Endothelial cell of umbilical vein (primary cell): ENCODE measurements around the gene LDHAL6B. TPM values are rescaled to one million over a fixed set of nuclear protein-coding genes. Genes with fewer than 3 reads are reported as not detected.

Source experiments
- BruUV-seq: library from RNA; stranded (reverse); fragments of 400-500 nt; replicated peaks from 2 replicates; lab custom pipeline; 2021; lab: Mats Ljungman, UMichigan
- CTCF ChIA-PET: fragments of 300-600, 350-600 bp; sonication (Branson Sonifier 250); formaldehyde crosslinking; loops from one replicate; lab custom pipeline; 2021; ENCODE audit warnings: antibody characterized with exemption, inconsistent platforms; lab: Charles Lee
- POLR2A ChIA-PET: fragments of 300-600, 350-600 bp; sonication (Branson Sonifier 250); formaldehyde crosslinking; loops from one replicate; lab custom pipeline; 2021; ENCODE audit warnings: antibody characterized with exemption, inconsistent platforms; lab: Charles Lee
- DNase-seq: peaks from one replicate; pipeline ENCODE4 v3.0.0-alpha.2; 2011; ENCODE audit warnings: low read depth, low spot score
- FAIRE-seq: peaks from 2 replicates; lab custom pipeline; 2011; peaks lifted over from hg19 to GRCh38; lab: Jason Lieb, UNC
- H2AFZ ChIP-seq: 2 replicates; pipeline ENCODE4 v1.6.0; 2012; ENCODE audit warnings: low read depth, low read length, control low read depth, inconsistent platforms
- H3K27ac ChIP-seq: 2 replicates; pipeline ENCODE4 v1.5.1; 2011; ENCODE audit warnings: low read depth, mild to moderate bottlenecking, control low read depth, low read length, moderate library complexity; ENCODE audit not compliant: insufficient read depth
- H3K27me3 ChIP-seq, 2 experiments: 2 replicates each; pipeline versions ENCODE4 v1.6.0 to v1.6.1; 2011; ENCODE audit warnings: low read length in 2 of 2, mixed read lengths in 1 of 2; ENCODE audit not compliant: control insufficient read depth in 2 of 2, insufficient read depth in 2 of 2
- H3K36me3 ChIP-seq, 2 experiments: 2 replicates in 1 of 2; 3 replicates in 1 of 2; pipeline ENCODE4 v1.5.1; 2011; ENCODE audit warnings: low read length in 2 of 2, mild to moderate bottlenecking in 1 of 2, moderate library complexity in 1 of 2; ENCODE audit not compliant: control insufficient read depth in 2 of 2, insufficient read depth in 2 of 2; ENCODE audit errors: extremely low read depth in 1 of 2
- H3K4me1 ChIP-seq: 3 replicates; pipeline ENCODE4 v1.5.1; 2011; ENCODE audit warnings: mild to moderate bottlenecking, low read length; ENCODE audit not compliant: control insufficient read depth, insufficient read depth; ENCODE audit errors: extremely low read depth
- H3K4me2 ChIP-seq: 2 replicates; pipeline ENCODE4 v1.6.1; 2011; ENCODE audit warnings: low read length, control low read depth, mixed read lengths; ENCODE audit not compliant: insufficient read depth
- H3K4me3 ChIP-seq, 3 experiments: fragments of 200-600 bp in 1 of 3; sonication (generic), shearing (Covaris generic) in 1 of 3; replicated peaks in 1 of 3; 2 replicates each; pipeline ENCODE4 v1.5.1; 2011 to 2016; ENCODE audit warnings: control low read depth in 3 of 3, low read length in 3 of 3, mild to moderate bottlenecking in 2 of 3, inconsistent platforms in 1 of 3, low read depth in 1 of 3, moderate library complexity in 1 of 3; ENCODE audit not compliant: insufficient read depth in 1 of 3
- H3K79me2 ChIP-seq: 2 replicates; pipeline ENCODE4 v1.6.0; 2012; ENCODE audit warnings: low read length, inconsistent platforms; ENCODE audit not compliant: control insufficient read depth, insufficient read depth
- H3K9ac ChIP-seq: replicated peaks from 2 replicates; pipeline ENCODE3; 2011; ENCODE audit warnings: low read length, control low read depth; ENCODE audit not compliant: insufficient read depth; ENCODE audit errors: extremely low read depth
- H3K9me1 ChIP-seq: replicated peaks from 3 replicates; pipeline ENCODE4 v1.6.0; 2011; ENCODE audit warnings: mild to moderate bottlenecking, low read length; ENCODE audit not compliant: control insufficient read depth, insufficient read depth; ENCODE audit errors: extremely low read depth
- H3K9me3 ChIP-seq: replicated peaks from 2 replicates; pipeline ENCODE4 v1.5.1; 2012; ENCODE audit warnings: low read length, inconsistent platforms; ENCODE audit not compliant: control insufficient read depth, insufficient read depth
- H4K20me1 ChIP-seq: replicated peaks from 2 replicates; pipeline ENCODE3; 2011; ENCODE audit warnings: mild to moderate bottlenecking, low read length; ENCODE audit not compliant: control insufficient read depth, insufficient read depth; ENCODE audit errors: extremely low read depth
- EZH2 ChIP-seq: IDR thresholded peaks from 2 replicates; pipeline ENCODE4 v1.6.1; 2012; ENCODE audit warnings: borderline replicate concordance, low read depth, mild to moderate bottlenecking, moderate library complexity, low read length, inconsistent platforms; ENCODE audit not compliant: severe bottlenecking
- FOS ChIP-seq: IDR thresholded peaks from 2 replicates; pipeline ENCODE4 v1.6.1; 2011; ENCODE audit warnings: mild to moderate bottlenecking, low read length, moderate library complexity, borderline replicate concordance; ENCODE audit not compliant: insufficient read depth
- GATA2 ChIP-seq: IDR thresholded peaks from 2 replicates; pipeline ENCODE4 v1.7.0; 2011; ENCODE audit warnings: low read depth, mild to moderate bottlenecking, moderate library complexity, mixed read lengths, low read length; ENCODE audit not compliant: insufficient read length, insufficient read depth
- JUN ChIP-seq: IDR thresholded peaks from 2 replicates; pipeline ENCODE4 v1.6.1; 2011; ENCODE audit warnings: borderline replicate concordance, low read depth; ENCODE audit not compliant: insufficient read length, insufficient read depth
- MYC ChIP-seq: IDR thresholded peaks from one replicate; pipeline ENCODE4 v1.6.1; 2011; ENCODE audit warnings: mild to moderate bottlenecking, low read depth, low read length
- POLR2A ChIP-seq: IDR thresholded peaks from 2 replicates; pipeline ENCODE4 v1.6.1; 2012; ENCODE audit warnings: low read depth, mild to moderate bottlenecking, control low read depth, low read length
- POLR2AphosphoS5 ChIP-seq: IDR thresholded peaks from 2 replicates; pipeline ENCODE4 v1.6.1; 2012; ENCODE audit warnings: low read depth, mild to moderate bottlenecking, control low read depth, low read length, moderate library complexity; ENCODE audit not compliant: insufficient read depth
- dilution Hi-C: fragments of 300-500 bp; cut with MboI; formaldehyde crosslinking; loops from one replicate; pipeline ENCODE4 v1.15.0; 2019; ENCODE audit warnings: low sequenced_read_pairs; ENCODE audit not compliant: extremely low pct_ligation_motif_present
- intact Hi-C: fragments of 100-400 bp; cut with micrococcal nuclease; formaldehyde crosslinking; loops from one replicate; pipeline ENCODE4 v1.10.0; 2022
- polyA plus RNA-seq, 4 experiments: library from polyadenylated mRNA; depleted of rRNA in 3 of 4; stranded (reverse) in 3 of 4; unstranded in 1 of 4; fragments of >200 nt; gene quantifications; 2 replicates each; pipeline versions ENCODE4 v1.2.1 to v1.2.3, GENCODE V29; 2011 to 2012; ENCODE audit warnings: missing spikeins in 1 of 4
- total RNA-seq: library from RNA; stranded (reverse); gene quantifications from 2 replicates; pipeline ENCODE4 v1.2.3, GENCODE V29; 2021
- TF ChIP-seq, protein P1 (sequence below), 2 donors: IDR thresholded peaks; 1 replicate in 1 of 2; 2 replicates in 1 of 2; pipeline ENCODE4 v1.5.1; 2011; ENCODE audit warnings: low read length in 2 of 2, mild to moderate bottlenecking in 2 of 2, moderate library complexity in 2 of 2, control low read depth in 1 of 2, inconsistent platforms in 1 of 2, low read depth in 1 of 2; ENCODE audit not compliant: insufficient read depth in 1 of 2; ENCODE audit errors: extremely low read depth in 1 of 2
- TF ChIP-seq, protein P2 (sequence below): IDR thresholded peaks from 2 replicates; pipeline ENCODE4 v1.6.1; 2011; ENCODE audit not compliant: insufficient read depth, insufficient read length

LDHAL6B gene
- total and polyA plus RNA-seq, 2 donors (not counting 3 experiments of a cell fraction or from before 2014, with no cell fraction given) = not detected

DNA sequence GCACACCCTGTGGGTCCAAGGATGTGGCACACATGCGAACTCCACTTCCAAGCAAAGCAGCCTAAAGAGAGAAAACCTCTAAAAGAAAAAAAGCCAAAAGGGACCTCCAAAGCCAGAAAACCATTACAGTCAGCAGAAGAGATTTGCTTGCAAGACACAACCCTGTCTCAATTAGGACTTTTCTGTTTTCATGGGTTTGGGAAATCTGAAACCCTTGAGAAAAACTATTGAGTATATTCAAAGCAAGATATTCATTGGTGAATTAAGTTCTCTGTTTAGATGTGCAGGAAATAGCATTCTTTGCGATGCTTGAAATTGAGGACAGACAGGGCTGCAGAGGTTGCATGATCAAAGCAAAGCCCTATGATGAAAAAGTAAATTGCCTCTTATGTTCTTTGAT lies 10.2 kb upstream of the LDHAL6B start:
- TF ChIP-seq, protein P1, sequence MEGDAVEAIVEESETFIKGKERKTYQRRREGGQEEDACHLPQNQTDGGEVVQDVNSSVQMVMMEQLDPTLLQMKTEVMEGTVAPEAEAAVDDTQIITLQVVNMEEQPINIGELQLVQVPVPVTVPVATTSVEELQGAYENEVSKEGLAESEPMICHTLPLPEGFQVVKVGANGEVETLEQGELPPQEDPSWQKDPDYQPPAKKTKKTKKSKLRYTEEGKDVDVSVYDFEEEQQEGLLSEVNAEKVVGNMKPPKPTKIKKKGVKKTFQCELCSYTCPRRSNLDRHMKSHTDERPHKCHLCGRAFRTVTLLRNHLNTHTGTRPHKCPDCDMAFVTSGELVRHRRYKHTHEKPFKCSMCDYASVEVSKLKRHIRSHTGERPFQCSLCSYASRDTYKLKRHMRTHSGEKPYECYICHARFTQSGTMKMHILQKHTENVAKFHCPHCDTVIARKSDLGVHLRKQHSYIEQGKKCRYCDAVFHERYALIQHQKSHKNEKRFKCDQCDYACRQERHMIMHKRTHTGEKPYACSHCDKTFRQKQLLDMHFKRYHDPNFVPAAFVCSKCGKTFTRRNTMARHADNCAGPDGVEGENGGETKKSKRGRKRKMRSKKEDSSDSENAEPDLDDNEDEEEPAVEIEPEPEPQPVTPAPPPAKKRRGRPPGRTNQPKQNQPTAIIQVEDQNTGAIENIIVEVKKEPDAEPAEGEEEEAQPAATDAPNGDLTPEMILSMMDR (IDR thresholded peaks at IDR 0.05; ENCODE audit: extremely low read depth in 1 of 2, insufficient read depth in 1 of 2, low read depth in 1 of 2, low read length in 2 of 2) = no peak
- TF ChIP-seq FOS = no peak
- Histone ChIP-seq H3K4me1 (peaks cover 28% of the 10 kb centered on the region), H4K20me1 (no peaks in the 10 kb centered on the region), H2AFZ (no peak overlapping the region), H3K9ac (no peak overlapping the region), H3K4me2 (no peak overlapping the region), H3K36me3 (peaks cover 14 to 25% of the 10 kb centered on the region in 2 experiments), H3K27ac (no peak overlapping the region), H3K27me3 (no peaks in the 10 kb centered on the region), H3K9me1 (no peaks in the 10 kb centered on the region), H3K79me2 (no peaks in the 10 kb centered on the region), H3K4me3 (no peak overlapping the region), H3K9me3 (no peaks in the 10 kb centered on the region)
- FAIRE-seq (no peak), DNase-seq (no peak)
- dilution Hi-C loops (no loop called here), intact Hi-C loops (no loop called here)
- POLR2A ChIA-PET = no interaction called here
- CTCF ChIA-PET = no interaction called here
- no TSS peak for BruUV-seq

GRCh38 chr15:59197454-59197853 lies 9.2 kb upstream of the LDHAL6B start:
- no TSS peak for BruUV-seq
- ChIA-PET POLR2A (no interaction called here), CTCF (interaction anchor here (0.9 to 1.1 kb wide), 2 partner anchors 11 to 23 kb away, joined by 3 to 4 read pairs; no protein-coding TSS in a partner anchor)
- H3K36me3 ChIP-seq = peaks cover 18 to 29% of the 10 kb centered on the region in 2 experiments
- H3K4me1 ChIP-seq = peaks cover 18% of the 10 kb centered on the region
- H4K20me1 ChIP-seq = no peaks in the 10 kb centered on the region
- no peak overlapping the region for H2AFZ ChIP-seq
- H3K79me2 ChIP-seq = no peaks in the 10 kb centered on the region
- DNase-seq (no peak), FAIRE-seq (no peak)
- intact Hi-C loops (no loop called here), dilution Hi-C loops (no loop called here)
- H3K9me3 ChIP-seq = no peaks in the 10 kb centered on the region
- TF ChIP-seq GATA2 = no peak
- no peak for TF ChIP-seq JUN
- TF ChIP-seq, protein P2, sequence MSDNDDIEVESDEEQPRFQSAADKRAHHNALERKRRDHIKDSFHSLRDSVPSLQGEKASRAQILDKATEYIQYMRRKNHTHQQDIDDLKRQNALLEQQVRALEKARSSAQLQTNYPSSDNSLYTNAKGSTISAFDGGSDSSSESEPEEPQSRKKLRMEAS = no peak
- TF ChIP-seq, protein P1 (IDR thresholded peaks at IDR 0.05; ENCODE audit: extremely low read depth in 1 of 2, insufficient read depth in 1 of 2, low read depth in 1 of 2, low read length in 2 of 2) = no peak
- no peak for TF ChIP-seq MYC
- no peak for TF ChIP-seq POLR2AphosphoS5
- no peak for TF ChIP-seq FOS
- no peak for TF ChIP-seq EZH2
- TF ChIP-seq POLR2A = no peak
- H3K9me1 ChIP-seq = no peaks in the 10 kb centered on the region
- H3K27me3 ChIP-seq = no peaks in the 10 kb centered on the region
- no peak overlapping the region for H3K4me2 ChIP-seq
- H3K4me3 ChIP-seq = no peak overlapping the region
- no peak overlapping the region for H3K27ac ChIP-seq
- H3K9ac ChIP-seq = no peak overlapping the region
